Caki2 (cell line): ENCODE results near the gene BEST1. TPM values are rescaled to one million over a fixed set of nuclear protein-coding genes. Genes with fewer than 3 reads are reported as not detected.
"Not testable (repeated sequence)": the region's sequence is repeated elsewhere in the genome, so short reads cannot be mapped to it uniquely, and the experiment has no call there.

Experiments used
- DNase-seq: peaks from one replicate; pipeline ENCODE4 v3.0.0-alpha.2; 2015; ENCODE audit warnings: low read depth
- in situ Hi-C: cut with HindIII; loops from 2 replicates; pipeline ENCODE4 v1.10.0; 2016; ENCODE audit warnings: low sequenced_read_pairs, low pct_unique_long_range_greater_than_20kb, mixed read lengths
- total RNA-seq: library from RNA; depleted of rRNA; stranded (reverse); fragments of >200 nt; shearing (Covaris generic); gene quantifications from 2 replicates; pipeline ENCODE4 v1.2.3, GENCODE V29; 2014; ENCODE audit warnings: low replicate concordance

The BEST1 gene
- total RNA-seq, 1 experiment from 2014 or later, result not detected

GRCh38 chr11:61935861-61936260 is 14.3 kb upstream of the BEST1 start:
- DNase-seq, result no peak
- in situ Hi-C loops, result no loop called here

DNA sequence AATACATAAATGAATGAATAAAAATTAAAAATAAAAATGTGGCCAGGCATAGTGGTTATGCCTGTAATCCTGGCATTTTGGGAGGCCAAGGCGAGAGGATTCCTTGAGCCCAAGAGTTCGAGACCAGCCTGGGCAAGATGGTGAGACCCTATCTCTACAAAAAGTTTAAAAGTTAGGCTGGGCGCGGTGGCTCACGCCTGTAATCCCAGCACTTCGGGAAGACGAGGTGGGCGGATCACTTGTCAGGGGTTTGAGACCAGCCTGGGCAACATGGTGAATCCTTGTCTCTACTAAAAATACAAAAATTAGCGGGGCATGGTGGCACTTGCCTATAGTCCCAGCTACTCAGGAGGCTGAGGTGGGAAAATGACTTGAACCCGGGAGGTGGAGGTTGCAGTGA is 9.7 kb upstream of the BEST1 start:
- in situ Hi-C loops, result no loop called here
- DNase-seq, result no peak

DNA sequence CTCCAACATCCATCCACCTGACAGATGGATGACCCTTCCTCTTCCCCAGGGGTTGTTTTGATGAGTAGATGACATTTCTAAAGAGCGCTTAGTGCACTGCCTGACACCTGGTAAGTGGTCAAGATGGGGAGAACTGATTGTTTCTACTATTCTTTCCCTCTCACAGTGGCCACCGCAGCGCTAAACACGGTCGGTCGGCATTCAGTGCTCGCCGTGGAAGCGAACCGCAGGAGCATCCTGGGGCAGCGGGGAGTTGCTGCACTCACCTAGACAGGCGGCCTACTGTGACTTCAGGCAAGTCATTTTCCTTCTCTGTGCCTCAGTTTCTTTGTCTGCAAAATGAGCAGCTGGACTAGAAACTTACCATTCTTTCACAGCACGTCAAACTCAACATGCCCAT is 5.0 kb upstream of the BEST1 start:
- DNase-seq, result no peak
- in situ Hi-C loops, result no loop called here

DNA sequence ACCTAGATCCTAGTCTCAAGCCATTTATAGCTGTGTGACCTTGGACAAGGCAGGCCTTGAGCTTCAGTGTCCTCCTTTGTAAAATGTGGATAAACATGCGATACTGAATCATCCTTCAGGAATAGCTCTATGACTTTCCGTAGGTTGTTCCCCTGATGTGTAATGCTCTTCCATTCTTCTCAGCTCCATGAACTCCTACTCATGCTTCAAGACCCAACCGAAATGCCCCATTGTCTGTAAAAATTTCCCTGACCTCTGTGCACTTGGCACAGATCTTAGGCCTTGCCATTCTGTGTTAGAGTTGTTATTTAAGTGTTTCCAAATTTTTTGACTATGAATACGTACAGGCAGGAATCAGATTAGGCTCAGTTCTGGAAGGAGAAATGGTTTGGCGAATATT is 3.3 kb upstream of the BEST1 start:
- no peak for DNase-seq
- in situ Hi-C loops, result no loop called here

GRCh38 chr11:61947486-61948210 is 2.5 kb upstream of the BEST1 start:
- in situ Hi-C loops, result no loop called here
- peak; percentile 70 for DNase-seq

GRCh38 chr11:61948505-61948904 is 1.6 kb upstream of the BEST1 start:
- no peak for DNase-seq
- in situ Hi-C loops, result no loop called here

GRCh38 chr11:61949169-61950034 is 749 bp upstream of the BEST1 start:
- peak; percentile 75 for DNase-seq
- in situ Hi-C loops, result no loop called here

DNA sequence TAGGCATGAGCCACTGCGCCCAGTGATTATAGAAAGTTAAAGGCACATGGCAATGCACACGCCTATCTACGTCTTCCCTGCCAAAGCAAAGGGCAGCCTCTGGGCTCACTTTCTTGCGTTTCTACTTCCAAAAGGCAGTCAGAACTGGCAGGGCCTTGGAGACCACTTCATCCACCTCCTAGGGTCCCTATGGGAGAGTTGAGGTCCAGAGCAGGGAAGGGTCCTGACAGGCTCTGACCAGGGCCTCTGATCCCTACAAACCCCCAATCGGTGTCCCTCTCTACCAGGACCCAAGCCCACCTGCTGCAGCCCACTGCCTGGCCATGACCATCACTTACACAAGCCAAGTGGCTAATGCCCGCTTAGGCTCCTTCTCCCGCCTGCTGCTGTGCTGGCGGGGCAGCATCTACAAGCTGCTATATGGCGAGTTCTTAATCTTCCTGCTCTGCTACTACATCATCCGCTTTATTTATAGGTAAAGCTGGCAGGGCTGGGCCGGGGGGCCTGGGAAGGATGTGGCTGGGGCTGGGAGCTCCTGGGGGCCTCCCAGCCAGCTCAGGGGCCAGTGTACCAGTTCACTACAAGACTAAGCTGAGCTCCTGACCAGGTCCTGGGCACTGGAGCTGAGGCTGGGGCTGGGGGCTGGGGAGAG is 1.5 kb downstream of the BEST1 start:
- in situ Hi-C loops, result no loop called here
- DNase-seq, result no peak

DNA sequence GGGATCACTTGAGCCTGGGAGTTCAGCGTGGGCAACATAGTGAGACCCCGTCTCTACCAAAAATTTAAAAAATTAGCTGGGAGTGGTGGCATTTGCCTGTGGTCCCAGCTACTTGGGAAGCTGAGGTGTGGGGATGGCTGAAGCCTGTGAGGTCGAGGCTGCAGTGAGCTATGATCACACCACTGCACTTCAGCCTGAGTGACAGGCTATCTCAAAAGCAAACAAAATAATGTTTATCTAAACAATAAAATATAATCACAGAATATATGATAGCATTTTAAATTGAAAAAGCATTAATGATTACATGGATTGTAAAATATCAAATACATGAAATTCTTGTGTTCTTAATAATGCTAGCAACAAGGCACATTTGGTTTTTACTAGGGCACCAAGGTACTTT is 2.7 kb downstream of the BEST1 start:
- no peak for DNase-seq
- in situ Hi-C loops, result no loop called here

DNA sequence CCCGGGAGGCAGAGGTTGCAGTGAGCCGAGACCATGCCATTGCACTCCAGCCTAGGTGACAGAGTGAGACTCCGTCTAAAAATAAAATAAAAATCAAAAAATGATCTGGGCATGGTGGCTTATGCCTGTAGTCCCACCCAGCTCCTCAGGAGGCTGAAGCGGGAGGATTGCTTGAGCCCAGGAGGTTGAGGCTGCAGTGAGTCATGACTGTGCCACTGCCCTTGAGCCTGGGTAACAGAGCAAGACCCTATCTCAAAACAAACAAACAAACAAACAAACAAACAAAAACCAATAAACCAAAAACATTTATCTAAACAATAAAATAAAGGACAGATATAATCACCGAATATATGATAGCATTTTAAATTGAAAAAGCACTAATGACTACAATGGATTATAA is 3.5 kb downstream of the BEST1 start:
- in situ Hi-C loops, DNase-seq: not testable (repeated sequence)

DNA sequence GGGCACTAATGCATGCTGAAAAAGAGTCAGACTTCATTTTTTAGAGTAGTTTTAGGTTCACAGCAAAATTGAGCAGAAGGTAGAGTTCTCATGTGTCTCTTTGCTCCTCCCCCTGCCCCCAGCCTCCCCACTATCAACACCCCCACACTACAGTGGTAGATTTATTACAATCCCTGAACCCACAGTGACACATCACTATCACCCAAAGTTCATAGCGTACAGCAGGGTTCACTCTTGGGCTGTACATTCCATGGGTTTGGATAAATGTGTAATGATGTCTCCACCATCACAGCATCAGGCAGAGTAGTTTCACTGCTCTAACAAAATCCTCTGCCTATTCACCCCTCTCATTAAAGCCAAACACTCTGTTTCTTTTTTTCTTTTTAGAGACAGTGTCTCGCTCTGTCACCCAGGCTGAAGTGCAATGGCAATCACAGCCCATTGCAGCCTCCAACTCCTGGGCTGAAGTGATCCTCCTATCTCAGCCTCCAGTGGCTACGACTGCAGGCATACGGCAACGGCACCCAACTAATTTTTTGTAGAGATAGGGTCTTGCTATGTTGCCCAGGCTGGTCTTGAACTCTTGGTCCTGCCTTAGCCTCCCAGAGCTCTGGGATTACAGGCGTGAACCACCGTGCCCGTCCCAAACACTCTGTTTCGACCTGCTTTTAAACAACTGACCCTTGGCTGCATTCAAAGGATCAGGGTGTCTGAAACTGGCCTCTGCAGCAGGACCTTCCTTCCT is 4.1 kb downstream of the BEST1 start:
- in situ Hi-C loops, result no loop called here
- DNase-seq, result no peak

GRCh38 chr11:61954851-61955421 is 4.8 kb downstream of the BEST1 start:
- in situ Hi-C loops, result no loop called here

DNA sequence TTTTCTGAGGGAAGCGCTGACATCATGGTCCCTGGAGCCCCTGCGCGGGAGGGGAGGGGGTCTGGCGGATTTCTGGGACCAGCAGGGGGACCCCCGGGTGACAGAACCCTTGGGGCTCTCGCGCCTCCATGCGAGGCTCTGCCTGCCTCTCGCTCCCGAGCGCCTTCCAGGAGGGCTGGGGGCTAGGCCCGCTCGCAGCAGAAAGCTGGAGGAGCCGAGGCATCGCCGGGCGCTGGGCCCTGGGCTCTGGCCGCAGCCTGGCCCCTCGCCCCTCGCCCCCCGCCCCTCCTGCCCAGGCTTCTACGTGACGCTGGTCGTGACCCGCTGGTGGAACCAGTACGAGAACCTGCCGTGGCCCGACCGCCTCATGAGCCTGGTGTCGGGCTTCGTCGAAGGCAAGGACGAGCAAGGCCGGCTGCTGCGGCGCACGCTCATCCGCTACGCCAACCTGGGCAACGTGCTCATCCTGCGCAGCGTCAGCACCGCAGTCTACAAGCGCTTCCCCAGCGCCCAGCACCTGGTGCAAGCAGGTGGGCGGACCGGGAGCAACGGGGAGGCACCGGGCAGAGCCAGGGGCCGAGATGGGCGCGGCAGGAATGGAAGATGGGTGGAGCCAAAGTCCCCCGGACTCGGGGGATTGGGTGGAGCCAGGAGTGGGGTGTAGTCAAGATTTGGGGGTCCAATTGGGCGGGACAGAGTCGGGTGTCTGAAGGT is 5.4 kb downstream of the BEST1 start:
- in situ Hi-C loops, result no loop called here
- no peak for DNase-seq

More at GRCh38 chr11:61954851-61955421, 4.8 kb downstream of the BEST1 start:
- DNase-seq, result no peak

GRCh38 chr11:61956191-61957020 is 6.3 kb downstream of the BEST1 start:
- DNase-seq, result no peak
- in situ Hi-C loops, result no loop called here

- no peak for DNase-seq
- in situ Hi-C loops, result no loop called here
Measured at GRCh38 chr11:61957021-61957770, 7.0 kb downstream of the BEST1 start.

- in situ Hi-C loops, result no loop called here
- DNase-seq, result no peak
Measured at GRCh38 chr11:61958590-61958989, 8.4 kb downstream of the BEST1 start.
